Stimulated activated CD4-positive, alpha-beta T cell treated with anti-CD3 and anti-CD28 coated beads, Interleukin-1b, Interleukin-23, amount 100 ng/mL, for 24 hours (primary cell): ENCODE measurements around the gene HS6ST3.
"Not testable (repeated sequence)": the region's sequence is repeated elsewhere in the genome, so short reads cannot be mapped to it uniquely, and the experiment has no call there.

Experiments used
- DNase-seq, 4 experiments: peaks; one replicate each; pipeline ENCODE4 v3.0.0-alpha.2; 2020; ENCODE audit warnings: low read depth in 4 of 4, low spot score in 1 of 4

HS6ST3 gene

DNA sequence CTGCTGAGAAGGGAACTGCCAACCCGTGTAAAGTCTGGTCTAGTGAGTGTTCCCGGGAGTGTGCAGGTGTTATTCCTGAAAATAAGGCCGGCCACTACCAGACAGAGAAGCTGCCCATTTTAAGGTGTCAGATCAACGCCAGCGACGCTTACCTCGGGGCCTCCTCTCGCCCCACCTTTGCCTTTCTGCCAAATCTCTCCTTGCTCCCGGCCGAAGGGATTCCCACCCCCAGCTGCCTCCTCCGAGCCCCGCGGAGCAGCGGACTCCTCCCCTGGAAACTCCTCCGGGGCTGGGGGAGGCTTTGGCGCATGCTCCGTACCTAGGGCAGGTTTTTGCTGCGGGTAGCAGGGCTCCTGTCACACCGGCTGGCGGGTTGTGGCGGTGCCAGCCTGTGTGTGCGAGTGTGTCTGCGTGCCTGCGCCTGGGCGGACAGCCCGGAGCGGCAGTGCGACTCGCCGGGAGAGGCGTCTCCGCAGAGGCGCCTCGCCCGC, at the start of gene HS6ST3:
Gene HS6ST3, plus strand, starts transcription at position 359 of the 491 bp plus-strand sequence.
- DNase-seq = no peak

- no peak for DNase-seq
Measured at GRCh38 chr13:96041326-96042110, 48.4 kb upstream of the HS6ST3 start.

GRCh38 chr13:96044238-96044637, 45.7 kb upstream of the HS6ST3 start:
- no peak for DNase-seq

- DNase-seq = not testable (repeated sequence)
Measured at GRCh38 chr13:96046449-96047126, 43.3 kb upstream of the HS6ST3 start.

DNA sequence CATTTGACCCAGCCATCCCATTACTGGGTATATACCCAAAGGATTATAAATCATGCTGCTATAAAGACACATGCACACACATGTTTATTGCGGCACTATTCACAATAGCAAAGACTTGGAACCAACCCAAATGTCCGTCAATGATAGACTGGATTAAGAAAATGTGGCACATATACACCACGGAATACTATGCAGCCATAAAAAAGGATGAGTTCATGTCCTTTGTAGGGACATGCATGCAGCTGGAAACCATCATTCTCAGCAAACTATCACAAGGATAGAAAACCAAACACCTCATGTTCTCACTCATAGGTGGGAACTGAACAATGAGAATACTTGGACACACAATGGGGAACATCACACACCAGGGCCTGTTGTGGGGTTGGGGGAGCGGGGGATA, 39.0 kb upstream of the HS6ST3 start:
- DNase-seq = not testable (repeated sequence)

GRCh38 chr13:96051491-96051890, 38.4 kb upstream of the HS6ST3 start:
- DNase-seq = not testable (repeated sequence)

DNA sequence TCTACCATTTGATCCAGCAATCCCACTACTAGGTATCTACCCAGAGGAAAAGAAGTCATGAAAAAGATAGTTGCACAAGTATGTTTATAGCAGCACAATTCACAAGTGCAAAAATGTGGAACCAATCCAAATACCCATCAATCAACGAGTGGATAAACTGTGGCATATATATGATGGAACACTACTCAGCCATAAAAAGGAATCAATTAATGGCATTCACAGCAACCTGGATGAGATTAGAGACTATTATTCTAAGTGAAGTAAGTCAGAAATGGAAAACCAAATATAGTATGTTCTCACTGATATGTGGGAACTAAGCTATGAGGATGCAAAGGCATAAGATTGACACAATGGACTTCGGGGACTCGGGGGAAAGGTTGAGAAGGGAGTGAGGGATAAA, 38.0 kb upstream of the HS6ST3 start:
- not testable (repeated sequence) for DNase-seq

DNA sequence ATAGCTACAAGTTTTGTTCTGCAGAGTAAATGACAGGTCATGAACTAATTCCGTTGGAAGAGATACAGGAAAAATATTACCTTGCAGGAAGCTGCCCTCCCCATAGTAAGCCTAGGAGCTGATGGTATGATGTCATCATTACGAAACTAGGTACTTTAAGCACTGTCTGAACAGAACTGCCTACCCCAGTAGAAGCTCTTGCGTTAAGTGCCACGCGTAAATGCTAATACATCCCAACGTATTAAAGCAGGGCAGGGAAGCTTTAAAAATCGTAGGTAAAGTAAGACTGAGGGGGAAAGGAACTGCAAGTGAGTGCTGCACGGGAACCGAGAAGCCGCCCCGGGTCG, 37.3 kb upstream of the HS6ST3 start:
- DNase-seq = no peak

DNA sequence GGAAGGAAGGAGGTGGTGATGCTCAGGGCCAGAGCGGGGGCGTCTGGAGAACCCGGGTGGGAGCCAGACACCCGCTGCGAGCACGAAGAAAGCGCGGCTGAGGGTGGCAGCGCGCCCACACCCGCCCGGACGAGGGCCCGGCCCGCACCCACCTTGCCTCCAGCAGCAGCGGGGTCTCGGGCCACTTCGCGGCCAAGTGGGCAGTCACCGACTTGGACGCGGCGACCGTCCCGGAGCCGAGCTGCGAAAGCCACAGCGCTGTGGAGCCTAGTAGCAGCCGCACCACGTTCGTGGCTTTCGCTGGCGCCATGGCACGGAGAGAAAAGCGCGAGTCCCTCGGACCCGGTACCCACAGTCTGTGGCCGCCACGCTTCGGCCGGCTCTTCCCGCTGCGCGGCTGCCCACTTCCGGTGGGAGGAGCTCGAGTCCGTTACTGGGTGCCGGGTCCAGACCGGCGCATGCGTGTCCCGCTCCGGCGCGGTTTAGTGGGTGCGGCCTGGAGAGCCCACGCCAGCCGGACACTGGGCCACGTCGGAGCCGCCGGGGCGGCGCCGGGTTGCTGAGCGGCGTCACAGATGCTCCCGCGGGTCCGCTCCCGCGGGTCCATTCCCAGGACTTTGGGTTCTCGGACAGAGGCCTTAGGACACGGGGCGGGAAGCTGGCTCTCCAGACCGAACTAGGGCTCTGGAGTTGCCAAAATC, 36.8 kb upstream of the HS6ST3 start, which contains the start of gene UGGT2:
Gene UGGT2, minus strand, starts transcription at position 399 of the 701 bp plus-strand sequence. Its CDS starts 89 bp downstream, at position 310.
- DNase-seq = peak in 1 of 4 experiments; percentile 4

- no peak for DNase-seq
Measured at GRCh38 chr13:96065849-96066248, 24.1 kb upstream of the HS6ST3 start.

DNA sequence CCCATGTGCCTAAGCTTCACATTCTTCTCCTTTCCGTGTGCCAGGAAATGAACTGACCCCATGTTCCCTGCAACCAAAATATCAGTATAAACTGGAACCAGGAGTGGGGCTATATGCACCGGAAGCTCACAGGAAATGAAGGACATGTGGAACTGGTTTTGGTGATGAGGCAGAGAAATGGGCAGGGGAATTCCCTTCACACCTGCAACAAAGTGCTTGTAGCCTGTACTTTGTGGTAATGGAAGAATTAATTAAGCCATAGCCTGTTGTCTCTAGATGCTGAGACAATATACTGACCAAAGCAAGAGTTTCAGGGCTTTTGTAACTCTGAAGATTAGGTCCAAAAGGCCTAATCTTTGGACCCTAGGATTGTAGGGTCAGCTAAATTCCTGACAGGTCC, 21.2 kb upstream of the HS6ST3 start:
- no peak for DNase-seq

- no peak for DNase-seq
Measured at GRCh38 chr13:96071504-96071903, 18.4 kb upstream of the HS6ST3 start.

DNA sequence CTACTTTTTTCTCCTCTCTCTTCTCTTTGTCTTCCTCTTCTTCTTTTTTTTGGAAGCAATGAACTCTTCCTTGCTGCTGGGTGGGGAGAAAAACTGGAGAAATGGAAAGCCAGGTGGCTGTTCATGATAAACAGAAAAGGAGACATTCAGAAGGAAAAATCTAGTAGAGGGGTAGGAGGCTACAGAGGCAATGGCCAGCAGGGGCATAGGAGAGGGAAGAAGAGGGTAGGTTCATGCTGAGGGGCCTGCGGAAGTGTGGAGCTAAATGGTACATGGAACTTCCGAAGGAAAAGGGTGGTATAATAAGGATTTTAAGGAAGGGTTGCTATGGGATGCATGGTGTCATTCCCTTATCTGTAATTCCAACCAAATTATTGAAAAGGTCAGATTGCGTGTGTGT, 17.5 kb upstream of the HS6ST3 start:
- no peak for DNase-seq

- no peak for DNase-seq
Measured at GRCh38 chr13:96075953-96076543, 13.9 kb upstream of the HS6ST3 start.

DNA sequence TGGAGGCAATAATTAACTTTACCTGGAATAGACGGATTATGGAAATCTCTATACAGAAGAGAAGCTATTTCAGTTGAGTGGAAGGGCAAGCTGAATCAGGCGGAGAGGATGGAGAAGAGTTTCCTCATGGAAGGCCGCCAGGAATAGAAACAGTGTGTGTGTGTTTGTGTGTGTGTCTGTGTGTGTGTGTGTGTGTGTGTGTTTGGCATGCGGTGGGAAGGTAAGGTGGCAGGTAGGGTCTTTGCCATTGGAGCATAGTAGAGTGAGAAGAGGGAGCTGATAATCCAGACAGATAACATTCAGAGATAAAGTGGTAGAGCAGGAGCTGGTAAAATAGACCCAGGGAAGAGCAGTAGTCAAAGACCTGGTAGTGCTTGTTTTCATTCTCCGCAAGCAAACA, 9.2 kb upstream of the HS6ST3 start:
- no peak for DNase-seq

- DNase-seq = no peak
Measured at GRCh38 chr13:96081888-96082287, 8.0 kb upstream of the HS6ST3 start.

DNA sequence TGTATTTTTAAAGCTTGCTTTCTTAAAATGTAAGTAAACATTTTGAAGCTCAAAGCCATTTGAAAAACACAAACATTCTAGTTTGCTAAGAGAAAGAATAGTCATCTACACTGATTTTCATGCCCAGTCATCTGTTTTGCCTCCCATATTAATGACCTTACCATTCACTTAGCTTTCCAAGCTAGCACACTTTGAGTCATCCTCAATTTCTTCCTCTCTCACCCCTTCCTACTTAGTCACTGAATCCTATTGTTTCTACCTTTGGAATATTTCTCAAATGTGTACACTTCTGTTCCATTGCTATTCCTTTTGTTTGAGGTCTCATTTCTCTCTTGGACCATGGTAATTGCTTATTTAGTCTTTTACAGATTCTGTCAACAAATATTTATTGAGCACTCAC, 7.3 kb upstream of the HS6ST3 start:
- no peak for DNase-seq

DNA sequence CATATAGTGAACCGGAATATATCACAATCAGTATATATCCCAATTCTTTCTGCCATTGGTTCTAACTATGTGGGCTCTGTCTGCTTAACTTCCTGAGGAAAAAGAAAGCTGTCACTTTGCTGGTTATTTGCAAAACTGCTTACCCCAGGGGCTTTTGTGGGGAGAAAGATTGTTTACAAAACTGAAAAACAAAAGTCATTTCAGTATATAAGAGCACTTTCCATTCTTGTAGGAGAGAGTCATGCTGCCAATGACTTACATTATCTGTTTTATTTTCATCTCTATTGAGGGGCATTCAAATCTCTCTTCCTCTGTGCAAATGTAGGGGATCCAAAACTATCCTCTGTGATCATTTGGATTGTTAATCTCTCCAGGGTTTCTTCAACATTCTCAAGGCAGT, 3.2 kb upstream of the HS6ST3 start:
- no peak for DNase-seq

DNA sequence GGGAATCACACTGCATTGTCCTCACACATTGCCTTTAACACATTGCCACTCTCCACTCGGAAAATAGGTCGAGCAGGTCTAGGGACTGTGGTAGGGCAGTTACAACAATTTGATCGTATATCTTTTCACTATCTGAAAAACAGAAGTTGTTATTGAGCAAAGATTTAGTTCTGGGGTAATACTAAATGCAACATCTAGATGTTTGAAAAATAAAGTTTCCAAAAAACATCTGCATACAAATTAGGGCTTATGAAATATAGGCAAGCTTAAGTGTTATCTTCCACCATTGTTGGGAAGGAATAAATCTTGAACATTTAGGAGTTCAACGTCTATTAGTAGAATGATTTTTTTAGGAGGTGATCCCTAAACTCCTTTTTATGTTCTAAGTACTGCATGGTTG, 768 bp upstream of the HS6ST3 start:
- no peak for DNase-seq

GRCh38 chr13:96090240-96091101, 564 bp downstream of the HS6ST3 start:
- no peak for DNase-seq
